HG03064 (cell line): ENCODE results near the gene HCN1.
"Not testable (repeated sequence)": the region's sequence is repeated elsewhere in the genome, so short reads cannot be mapped to it uniquely, and the experiment has no call there.

ENCODE experiments used
- ATAC-seq: cut with Tn5 transposase; IDR thresholded peaks from one replicate; pipeline ENCODE4 v1.9.1; 2021; ENCODE audit warnings: low read depth; ENCODE audit not compliant: unreplicated experiment

The HCN1 gene

GRCh38 chr5:45440466-45440865 lies 255.7 kb downstream of the HCN1 start:
- ATAC-seq: no peak

GRCh38 chr5:45437752-45438151 lies 258.4 kb downstream of the HCN1 start:
- ATAC-seq: no peak

- ATAC-seq: no peak
These were observed 278.7 kb downstream of the HCN1 start for GRCh38 chr5:45417285-45417998.

GRCh38 chr5:45414620-45415573 lies 281.3 kb downstream of the HCN1 start:
- ATAC-seq: no peak

GRCh38 chr5:45411971-45412612 lies 284.1 kb downstream of the HCN1 start:
- no peak for ATAC-seq

GRCh38 chr5:45410304-45410995 lies 285.7 kb downstream of the HCN1 start:
- no peak for ATAC-seq

GRCh38 chr5:45408067-45408466 lies 288.1 kb downstream of the HCN1 start:
- ATAC-seq: no peak

- no peak for ATAC-seq
These were observed 293.2 kb downstream of the HCN1 start for GRCh38 chr5:45402804-45403455.

GRCh38 chr5:45399041-45399440 lies 297.1 kb downstream of the HCN1 start:
- no peak for ATAC-seq

GRCh38 chr5:45385321-45386058 lies 310.7 kb downstream of the HCN1 start:
- ATAC-seq: no peak

- ATAC-seq: no peak
These were observed 312.2 kb downstream of the HCN1 start for GRCh38 chr5:45383985-45384384.

GRCh38 chr5:45382583-45382982 lies 313.6 kb downstream of the HCN1 start:
- ATAC-seq: no peak

- ATAC-seq: no peak
These were observed 319.8 kb downstream of the HCN1 start for GRCh38 chr5:45376417-45376816.

- no peak for ATAC-seq
These were observed 323.6 kb downstream of the HCN1 start for GRCh38 chr5:45372629-45373028.

GRCh38 chr5:45371423-45371822 lies 324.8 kb downstream of the HCN1 start:
- not testable (repeated sequence) for ATAC-seq

GRCh38 chr5:45355189-45355992 lies 340.8 kb downstream of the HCN1 start:
- ATAC-seq: no peak

- ATAC-seq: no peak
These were observed 359.7 kb downstream of the HCN1 start for GRCh38 chr5:45336464-45336863.

- no peak for ATAC-seq
These were observed 360.2 kb downstream of the HCN1 start for GRCh38 chr5:45335978-45336377.

GRCh38 chr5:45335346-45335745 lies 360.8 kb downstream of the HCN1 start:
- ATAC-seq: no peak
